ENCODE data around the gene EFCAB14. TPM values are rescaled to one million over a fixed set of nuclear protein-coding genes. Genes with fewer than 3 reads are reported as not detected.

The EFCAB14 gene
- total and polyA plus RNA-seq, 9 of the 15 experiments (the other 6 are each of a cell fraction or from before 2014, with no cell fraction given) = 7.3 to 49.0 (median 37.3) TPM

- TF ChIP-seq ZBTB11 (CRISPR knock-in tag; IDR thresholded peaks at IDR 0.05) (no peak), FUS (optimal IDR thresholded peaks at IDR 0.05; ENCODE audit: low read depth, low read length) (no peak), SAFB2 (IDR thresholded peaks at IDR 0.05; ENCODE audit: borderline replicate concordance, low read depth, low read length, severe bottlenecking) (no peak), CHD4 (IDR thresholded peaks at IDR 0.05; ENCODE audit: insufficient read depth, insufficient replicate concordance, low read depth, low read length, poor library complexity, severe bottlenecking) (no peak), MAZ (CRISPR knock-in tag; conservative IDR thresholded peaks at IDR 0.05 in 1 of 2, IDR thresholded peaks at IDR 0.05 in 1 of 2) (0 out of 4 replicates have a peak, but pooled peaks of 1 of the 2 experiments have one; percentile 41), TCF7L2 (IDR thresholded peaks at IDR 0.05; ENCODE audit: low read depth, low read length) (no peak), AFF4 (CRISPR knock-in tag; IDR thresholded peaks at IDR 0.05) (no peak), ZNF740 (CRISPR knock-in tag; IDR thresholded peaks at IDR 0.05) (no peak), ZNF740 (tag; IDR thresholded peaks at IDR 0.05) (no peak), MAFF (IDR thresholded peaks at IDR 0.05; ENCODE audit: low read length) (no peak), STAT6 (CRISPR knock-in tag; IDR thresholded peaks at IDR 0.05) (no peak), KDM4B (IDR thresholded peaks at IDR 0.05; ENCODE audit: borderline replicate concordance in 2 of 2, low read depth in 1 of 2) (no peak), NR1H2 (CRISPR knock-in tag; IDR thresholded peaks at IDR 0.05) (no peak), DMBX1 (CRISPR knock-in tag; IDR thresholded peaks at IDR 0.05; ENCODE audit: borderline replicate concordance) (0 out of 2 replicates have a peak, but pooled peaks have one; percentile 28)
Measured at GRCh38 chr1:46673749-46674182, 45.1 kb downstream of the EFCAB14 start (continued).

All from K562 (cell line).